ENCODE data around the gene NT5C2.
"Not testable (repeated sequence)": the region's sequence is repeated elsewhere in the genome, so short reads cannot be mapped to it uniquely, and the experiment has no call there.

Gene NT5C2

GRCh38 chr10:103180491-103180890 lies 12.6 kb downstream of the NT5C2 start:
- Histone ChIP-seq H3K9me3 (replicated peaks; ENCODE audit: insufficient read depth, low read length) (no peaks in the 10 kb centered on the region), H3K36me3 (replicated peaks; ENCODE audit: insufficient read depth, low read length) (0 out of 2 replicates have a peak, but pooled peaks cover 3% of the 10 kb centered on the region)

GRCh38 chr10:103177123-103177522 lies 15.9 kb downstream of the NT5C2 start:
- Histone ChIP-seq H3K9me3 (replicated peaks; ENCODE audit: insufficient read depth, low read length) (no peaks in the 10 kb centered on the region), H3K4me1 (ENCODE audit: low read length) (peaks cover 35% of the 10 kb centered on the region), H3K9me2 (replicated peaks; ENCODE audit: insufficient read depth, low read length) (no peaks in the 10 kb centered on the region), H3F3A (ENCODE audit: insufficient read depth, low read length) (peaks cover 20% of the 10 kb centered on the region), H4K20me1 (ENCODE audit: insufficient read depth, low read length) (no peaks in the 10 kb centered on the region), H3K36me3 (replicated peaks; ENCODE audit: insufficient read depth, low read length) (0 out of 2 replicates have a peak, but pooled peaks cover 3% of the 10 kb centered on the region), H3K9ac (ENCODE audit: low read length) (no peak overlapping the region; the same call in 1 of the 2 replicates), H2AFZ (ENCODE audit: low read length) (no peak overlapping the region), H3K4me3 (ENCODE audit: low read length) (no peak overlapping the region), H3K27me3 (replicated peaks; ENCODE audit: insufficient read depth, low read length) (no peaks in the 10 kb centered on the region), H3K4me2 (ENCODE audit: low read depth, low read length) (peak overlapping the region; percentile 46), H3K79me2 (ENCODE audit: low read length) (peaks cover 68% of the 10 kb centered on the region), H3K27ac (ENCODE audit: low read length) (peak overlapping the region; percentile 54; the same call in 1 of the 2 replicates)
- TF ChIP-seq EZH2 (optimal IDR thresholded peaks at IDR 0.05; ENCODE audit: low read depth, low read length), result no peak
- TF ChIP-seq EZH2phosphoT487 (IDR thresholded peaks at IDR 0.05; ENCODE audit: low read length), result no peak
- no peak for TF ChIP-seq CTCF (IDR thresholded peaks at IDR 0.05; ENCODE audit: low read length)
- DNase-seq, result peak; percentile 20

More at GRCh38 chr10:103180491-103180890, 12.6 kb downstream of the NT5C2 start:
- peaks cover 40% of the 10 kb centered on the region for H3K4me1 ChIP-seq (ENCODE audit: low read length)
- no peaks in the 10 kb centered on the region for H3K27me3 ChIP-seq (replicated peaks; ENCODE audit: insufficient read depth, low read length)
- H3K27ac ChIP-seq (ENCODE audit: low read length), result peak overlapping the region; percentile 78
- no peaks in the 10 kb centered on the region for H4K20me1 ChIP-seq (ENCODE audit: insufficient read depth, low read length)
- H3K9ac ChIP-seq (ENCODE audit: low read length), result peak overlapping the region; percentile 31; the same call in 1 of the 2 replicates
- H3F3A ChIP-seq (ENCODE audit: insufficient read depth, low read length), result peaks cover 22% of the 10 kb centered on the region
- no peak overlapping the region for H2AFZ ChIP-seq (ENCODE audit: low read length)
- H3K79me2 ChIP-seq (ENCODE audit: low read length), result peaks cover 87% of the 10 kb centered on the region
- H3K4me2 ChIP-seq (ENCODE audit: low read depth, low read length), result peak overlapping the region; percentile 38
- TF ChIP-seq CTCF (IDR thresholded peaks at IDR 0.05; ENCODE audit: low read length) (no peak), EZH2phosphoT487 (IDR thresholded peaks at IDR 0.05; ENCODE audit: low read length) (no peak), EZH2 (optimal IDR thresholded peaks at IDR 0.05; ENCODE audit: low read depth, low read length) (no peak)
- H3K4me3 ChIP-seq (ENCODE audit: low read length), result no peak overlapping the region
- no peak for DNase-seq
- H3K9me2 ChIP-seq (replicated peaks; ENCODE audit: insufficient read depth, low read length), result no peaks in the 10 kb centered on the region

DNA sequence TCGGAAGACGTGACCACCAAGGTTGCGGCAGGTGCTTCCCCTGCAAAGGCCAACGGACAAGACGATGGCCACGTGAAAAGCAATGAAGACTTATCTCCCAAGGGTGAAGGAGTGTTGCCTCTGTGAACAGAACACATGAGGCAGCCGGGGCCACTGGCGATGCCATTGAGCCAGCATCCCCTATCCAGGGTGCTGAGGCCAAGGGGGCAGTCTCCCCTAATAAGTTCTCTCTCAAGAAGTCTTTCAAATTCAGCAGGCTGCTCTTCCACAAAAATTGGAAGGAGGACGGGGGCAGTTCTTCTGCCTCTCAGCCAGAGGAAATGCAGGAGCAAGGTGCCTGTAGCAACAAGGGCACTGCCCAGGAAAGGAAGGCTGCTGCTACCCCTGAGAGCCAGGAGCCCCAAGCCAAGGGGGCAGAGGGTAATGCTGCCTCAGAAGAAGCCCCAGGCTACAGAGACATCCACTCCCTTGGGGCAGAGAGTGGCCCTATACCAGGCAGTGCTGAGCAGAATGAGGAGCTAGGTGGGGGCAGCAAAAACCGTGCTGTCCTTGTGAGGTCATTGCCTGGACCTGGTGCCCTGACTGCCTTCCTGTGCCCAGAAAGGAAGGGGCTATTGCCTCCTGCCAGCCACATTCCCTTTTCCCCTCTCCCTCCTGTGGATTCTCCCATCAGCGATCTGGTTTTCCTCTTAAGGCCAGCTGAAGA lies 17.3 kb downstream of the NT5C2 start:
- Histone ChIP-seq H3F3A (ENCODE audit: insufficient read depth, low read length) (peaks cover 8% of the 10 kb centered on the region), H3K27me3 (replicated peaks; ENCODE audit: insufficient read depth, low read length) (no peaks in the 10 kb centered on the region), H3K4me3 (ENCODE audit: low read length) (no peak overlapping the region), H3K9ac (ENCODE audit: low read length) (no peak overlapping the region), H3K9me2 (replicated peaks; ENCODE audit: insufficient read depth, low read length) (no peaks in the 10 kb centered on the region), H3K36me3 (replicated peaks; ENCODE audit: insufficient read depth, low read length) (peaks cover 3% of the 10 kb centered on the region; the same call in 1 of the 2 replicates), H3K4me2 (ENCODE audit: low read depth, low read length) (no peak overlapping the region), H2AFZ (ENCODE audit: low read length) (no peak overlapping the region), H4K20me1 (ENCODE audit: insufficient read depth, low read length) (no peaks in the 10 kb centered on the region), H3K79me2 (ENCODE audit: low read length) (peaks cover 61% of the 10 kb centered on the region), H3K9me3 (replicated peaks; ENCODE audit: insufficient read depth, low read length) (no peaks in the 10 kb centered on the region), H3K4me1 (ENCODE audit: low read length) (peaks cover 28% of the 10 kb centered on the region), H3K27ac (ENCODE audit: low read length) (no peak overlapping the region)
- no peak for TF ChIP-seq CTCF (IDR thresholded peaks at IDR 0.05; ENCODE audit: low read length)
- TF ChIP-seq EZH2phosphoT487 (IDR thresholded peaks at IDR 0.05; ENCODE audit: low read length), result no peak
- no peak for TF ChIP-seq EZH2 (optimal IDR thresholded peaks at IDR 0.05; ENCODE audit: low read depth, low read length)
- no peak for DNase-seq

- H3K27me3 ChIP-seq (replicated peaks; ENCODE audit: insufficient read depth, low read length); H2AFZ ChIP-seq (ENCODE audit: low read length); H3K9me3 ChIP-seq (replicated peaks; ENCODE audit: insufficient read depth, low read length); H3K36me3 ChIP-seq (replicated peaks; ENCODE audit: insufficient read depth, low read length); H3F3A ChIP-seq (ENCODE audit: insufficient read depth, low read length); H3K9me2 ChIP-seq (replicated peaks; ENCODE audit: insufficient read depth, low read length); H3K27ac ChIP-seq (ENCODE audit: low read length); H3K4me3 ChIP-seq (ENCODE audit: low read length); H4K20me1 ChIP-seq (ENCODE audit: insufficient read depth, low read length); H3K4me2 ChIP-seq (ENCODE audit: low read depth, low read length); H3K9ac ChIP-seq (ENCODE audit: low read length); DNase-seq: not testable (repeated sequence)
- Histone ChIP-seq H3K4me1 (ENCODE audit: low read length) (peaks cover 17% of the 10 kb centered on the region), H3K79me2 (ENCODE audit: low read length) (peaks cover 51% of the 10 kb centered on the region)
Observed at GRCh38 chr10:103174324-103174723, 18.7 kb downstream of the NT5C2 start.
